ENCODE data around the gene ISL2. TPM values are rescaled to one million over a fixed set of nuclear protein-coding genes. Genes with fewer than 3 reads are reported as not detected.

Gene ISL2
- total and polyA plus RNA-seq, 9 of the 15 experiments (the other 6 are each of a cell fraction or from before 2014, with no cell fraction given), result 0.15 to 23.7 (median 4.0) TPM

DNA sequence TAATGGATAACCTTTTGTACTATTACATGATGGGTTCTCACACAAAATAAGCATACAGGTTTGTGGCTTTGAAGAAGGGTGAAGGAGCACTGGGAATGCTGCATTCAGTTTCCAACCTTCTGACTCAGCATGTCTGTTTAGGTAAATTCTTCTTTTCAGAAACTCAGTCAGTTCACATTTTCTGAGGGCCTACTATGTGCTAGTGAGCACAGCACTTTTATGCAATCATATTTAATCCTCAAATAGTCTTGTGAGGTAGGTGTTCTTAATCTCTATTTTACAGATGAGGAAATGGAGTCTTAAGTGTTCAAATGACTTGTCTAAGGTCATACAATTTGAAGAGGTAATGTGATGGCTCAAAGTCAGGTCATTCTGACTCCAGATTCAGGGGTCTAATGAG is 41.2 kb downstream of the ISL2 start:
- FAIRE-seq, result no peak

DNA sequence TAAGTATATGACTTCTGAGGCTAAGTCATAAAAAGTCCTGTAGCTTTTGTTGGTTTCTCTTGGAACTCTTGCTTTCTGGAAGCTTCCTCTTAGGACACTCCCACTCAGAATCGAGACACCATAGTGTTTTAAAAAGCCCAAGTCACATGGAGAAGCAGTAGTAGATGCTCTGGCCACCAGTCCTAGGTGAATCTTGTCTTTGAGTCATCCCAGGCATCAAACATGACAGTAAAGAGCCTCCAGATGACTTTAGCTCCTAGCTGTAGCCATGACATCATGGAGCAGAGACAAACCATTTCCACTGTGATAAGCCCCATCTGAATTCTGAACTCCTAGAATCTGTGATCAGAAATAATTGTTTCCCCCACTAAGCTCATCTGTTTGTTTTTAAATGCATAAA is 42.1 kb downstream of the ISL2 start:
- in situ Hi-C loops (cut with MboI), result no loop called here
- no peak for TF ChIP-seq MCM5 (IDR thresholded peaks at IDR 0.05; ENCODE audit: low read depth)
- intact Hi-C loops (cut with micrococcal nuclease), result no loop called here
- no peak overlapping the region for H3K9ac ChIP-seq (ENCODE audit: insufficient read depth in 1 of 2, low read depth in 2 of 2, low read length in 2 of 2)
- peaks cover 0 to 3% of the 10 kb centered on the region in 2 experiments; a peak in 1 of 5 replicates for H3K4me1 ChIP-seq (replicated peaks in 1 of 2; ENCODE audit: control insufficient read depth in 2 of 2, insufficient read depth in 2 of 2, low read length in 2 of 2)
- H3K27ac ChIP-seq (ENCODE audit: extremely low read depth, low read depth, low read length), result no peak overlapping the region
- H3K36me3 ChIP-seq (ENCODE audit: control insufficient read depth, insufficient read depth, low read length), result no peaks in the 10 kb centered on the region
- ATAC-seq, result no peak
- no peaks in the 10 kb centered on the region; a peak in 2 of 5 replicates for H3K27me3 ChIP-seq (ENCODE audit: control insufficient read depth in 2 of 2, insufficient read depth in 2 of 2, low read length in 2 of 2)
- ChIA-PET CTCF (ENCODE audit: low intra/inter-chr PET ratio) (no interaction called here), POLR2A (interaction anchor here (0.7 to 1.1 kb wide), 3 partner anchors 13 to 56 kb away, joined by 3 to 4 read pairs (median 4); no protein-coding TSS in a partner anchor)
- no peak for DNase-seq (ENCODE audit: extremely low read depth in 1 of 4, low spot score in 3 of 4)
- no peaks in the 10 kb centered on the region for H3K9me1 ChIP-seq (ENCODE audit: control insufficient read depth, insufficient read depth, low read length)
- no peak overlapping the region for H2AFZ ChIP-seq (ENCODE audit: low read depth, low read length)
- no peaks in the 10 kb centered on the region for H3K79me2 ChIP-seq (ENCODE audit: control insufficient read depth, insufficient read depth, low read length)
- no peaks in the 10 kb centered on the region for H3K9me3 ChIP-seq (replicated peaks; ENCODE audit: control insufficient read depth, insufficient read depth, low read depth, low read length)
- BruUV-seq (replicated peaks), result no TSS peak
- no peak overlapping the region for H3K4me3 ChIP-seq
- 0% methylated on average over 1 of the region's 1 CpG for WGBS (ENCODE audit: insufficient coverage, low coverage, missing lambda C conversion rate)
- FAIRE-seq, result no peak
- H4K20me1 ChIP-seq (replicated peaks; ENCODE audit: control insufficient read depth, insufficient read depth, low read length), result no peaks in the 10 kb centered on the region
- H3K4me2 ChIP-seq (ENCODE audit: insufficient read depth, low read length), result no peak overlapping the region

More for the DNA sequence above, 41.2 kb downstream of the ISL2 start:
- H3K9me1 ChIP-seq (ENCODE audit: control insufficient read depth, insufficient read depth, low read length), result no peaks in the 10 kb centered on the region
- no peak overlapping the region for H2AFZ ChIP-seq (ENCODE audit: low read depth, low read length)
- no peaks in the 10 kb centered on the region for H3K79me2 ChIP-seq (ENCODE audit: control insufficient read depth, insufficient read depth, low read length)
- intact Hi-C loops (cut with micrococcal nuclease), result no loop called here
- peaks cover 0 to 3% of the 10 kb centered on the region in 2 experiments; a peak in 1 of 5 replicates for H3K4me1 ChIP-seq (replicated peaks in 1 of 2; ENCODE audit: control insufficient read depth in 2 of 2, insufficient read depth in 2 of 2, low read length in 2 of 2)
- no peak for ATAC-seq
- no peak overlapping the region for H3K4me2 ChIP-seq (ENCODE audit: insufficient read depth, low read length)
- no peaks in the 10 kb centered on the region for H3K9me3 ChIP-seq (replicated peaks; ENCODE audit: control insufficient read depth, insufficient read depth, low read depth, low read length)
- H3K36me3 ChIP-seq (ENCODE audit: control insufficient read depth, insufficient read depth, low read length), result no peaks in the 10 kb centered on the region
- no peaks in the 10 kb centered on the region for H4K20me1 ChIP-seq (replicated peaks; ENCODE audit: control insufficient read depth, insufficient read depth, low read length)
- TF ChIP-seq, protein P1, sequence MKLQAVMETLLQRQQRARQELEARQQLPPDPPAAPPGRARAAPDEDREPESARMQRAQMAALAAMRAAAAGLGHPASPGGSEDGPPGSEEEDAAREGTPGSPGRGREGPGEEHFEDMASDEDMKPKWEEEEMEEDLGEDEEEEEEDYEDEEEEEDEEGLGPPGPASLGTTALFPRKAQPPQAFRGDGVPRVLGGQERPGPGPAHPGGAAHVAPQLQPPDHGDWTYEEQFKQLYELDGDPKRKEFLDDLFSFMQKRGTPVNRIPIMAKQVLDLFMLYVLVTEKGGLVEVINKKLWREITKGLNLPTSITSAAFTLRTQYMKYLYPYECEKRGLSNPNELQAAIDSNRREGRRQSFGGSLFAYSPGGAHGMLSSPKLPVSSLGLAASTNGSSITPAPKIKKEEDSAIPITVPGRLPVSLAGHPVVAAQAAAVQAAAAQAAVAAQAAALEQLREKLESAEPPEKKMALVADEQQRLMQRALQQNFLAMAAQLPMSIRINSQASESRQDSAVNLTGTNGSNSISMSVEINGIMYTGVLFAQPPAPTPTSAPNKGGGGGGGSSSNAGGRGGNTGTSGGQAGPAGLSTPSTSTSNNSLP (IDR thresholded peaks at IDR 0.05; ENCODE audit: borderline replicate concordance, low read depth, low read length), result no peak
- peak; percentile 76; the same call in 1 of the 2 replicates for TF ChIP-seq ZKSCAN1 (IDR thresholded peaks at IDR 0.05; ENCODE audit: low read depth, low read length)
- no peak overlapping the region for H3K4me3 ChIP-seq
- DNase-seq (ENCODE audit: extremely low read depth in 1 of 4, low spot score in 3 of 4), result no peak
- ChIA-PET CTCF (ENCODE audit: low intra/inter-chr PET ratio) (no interaction called here), POLR2A (no interaction called here)
- no peaks in the 10 kb centered on the region; a peak in 2 of 5 replicates for H3K27me3 ChIP-seq (ENCODE audit: control insufficient read depth in 2 of 2, insufficient read depth in 2 of 2, low read length in 2 of 2)
- BruUV-seq (replicated peaks), result no TSS peak
- H3K27ac ChIP-seq (ENCODE audit: extremely low read depth, low read depth, low read length), result no peak overlapping the region
- no peak overlapping the region for H3K9ac ChIP-seq (ENCODE audit: insufficient read depth in 1 of 2, low read depth in 2 of 2, low read length in 2 of 2)
- in situ Hi-C loops (cut with MboI), result no loop called here
